H9 (cell line): Measurements from ENCODE around the gene DOC2A. TPM values are rescaled to one million over a fixed set of nuclear protein-coding genes. Genes with fewer than 3 reads are reported as not detected.

Experiments
- DNase-seq: peaks from one replicate; pipeline ENCODE4 v3.0.0-alpha.2; 2017
- H2AFZ ChIP-seq: one replicate; pipeline ENCODE4 v1.6.1; 2013; ENCODE audit warnings: mild to moderate bottlenecking, low read length, control low read depth, moderate library complexity
- H2AK5ac ChIP-seq: 2 replicates; pipeline ENCODE4 v1.6.1; 2013; ENCODE audit warnings: low read length, control low read depth, mixed read lengths; ENCODE audit not compliant: insufficient read length
- H2BK120ac ChIP-seq: one replicate; pipeline ENCODE4 v1.6.1; 2013; ENCODE audit warnings: low read depth, mild to moderate bottlenecking, low read length, control low read depth, inconsistent platforms; ENCODE audit not compliant: poor library complexity, severe bottlenecking
- H2BK12ac ChIP-seq: 2 replicates; pipeline ENCODE4 v1.6.1; 2013; ENCODE audit warnings: low read length, control low read depth, mixed read lengths, low read depth; ENCODE audit not compliant: insufficient read length
- H2BK15ac ChIP-seq: 2 replicates; pipeline ENCODE4 v1.6.1; 2013; ENCODE audit warnings: low read depth, low read length, control low read depth
- H2BK20ac ChIP-seq: one replicate; pipeline ENCODE4 v1.6.1; 2013; ENCODE audit warnings: low read depth, mild to moderate bottlenecking, low read length, control low read depth, inconsistent platforms; ENCODE audit not compliant: poor library complexity, severe bottlenecking
- H2BK5ac ChIP-seq: 2 replicates; pipeline ENCODE4 v1.6.1; 2013; ENCODE audit warnings: low read length, control low read depth, mixed read lengths; ENCODE audit not compliant: insufficient read length
- H3K14ac ChIP-seq: 2 replicates; pipeline ENCODE4 v1.6.1; 2013; ENCODE audit warnings: low read length, control low read depth; ENCODE audit not compliant: insufficient read depth
- H3K18ac ChIP-seq: 2 replicates; pipeline ENCODE4 v1.6.1; 2013; ENCODE audit warnings: low read depth, mild to moderate bottlenecking, mixed read lengths, low read length, control low read depth; ENCODE audit not compliant: insufficient read length
- H3K23ac ChIP-seq: 2 replicates; pipeline ENCODE4 v1.6.1; 2013; ENCODE audit warnings: low read length, control low read depth, mixed read lengths, low read depth; ENCODE audit not compliant: insufficient read length
- H3K23me2 ChIP-seq: 2 replicates; pipeline ENCODE4 v1.6.1; 2013; ENCODE audit warnings: low read depth, mild to moderate bottlenecking, mixed read lengths, low read length, control low read depth; ENCODE audit not compliant: insufficient read length, poor library complexity, severe bottlenecking
- H3K27ac ChIP-seq: 2 replicates; pipeline ENCODE4 v1.5.1; 2013; ENCODE audit warnings: low read length, control low read depth, mixed read lengths, low read depth; ENCODE audit not compliant: insufficient read length
- H3K27me3 ChIP-seq: 2 replicates; pipeline ENCODE4 v1.6.1; 2013; ENCODE audit warnings: low read length, control low read depth, inconsistent platforms; ENCODE audit not compliant: insufficient read depth
- H3K4ac ChIP-seq: 2 replicates; pipeline ENCODE4 v1.6.1; 2013; ENCODE audit warnings: low read depth, mild to moderate bottlenecking, control low read depth, inconsistent platforms, low read length, moderate library complexity
- H3K4me1 ChIP-seq: 2 replicates; pipeline ENCODE4 v1.6.1; 2013; ENCODE audit warnings: low read length, control low read depth, inconsistent platforms; ENCODE audit not compliant: insufficient read depth
- H3K4me2 ChIP-seq: 2 replicates; pipeline ENCODE4 v1.6.1; 2013; ENCODE audit warnings: low read length, control low read depth, mixed read lengths; ENCODE audit not compliant: insufficient read length, insufficient read depth
- H3K56ac ChIP-seq: 2 replicates; pipeline ENCODE4 v1.6.1; 2013; ENCODE audit warnings: low read depth, mild to moderate bottlenecking, mixed read lengths, low read length, control low read depth; ENCODE audit not compliant: insufficient read length
- H3K79me1 ChIP-seq: 2 replicates; pipeline ENCODE4 v1.6.1; 2013; ENCODE audit warnings: low read depth, mild to moderate bottlenecking, moderate library complexity, low read length, control low read depth, inconsistent platforms; ENCODE audit not compliant: insufficient read depth, poor library complexity, severe bottlenecking
- H3K79me2 ChIP-seq: 2 replicates; pipeline ENCODE4 v1.6.1; 2013; ENCODE audit warnings: low read length, control low read depth, inconsistent platforms; ENCODE audit not compliant: insufficient read depth
- H3K9ac ChIP-seq: 2 replicates; pipeline ENCODE4 v1.6.1; 2013; ENCODE audit warnings: low read length, control low read depth, mixed read lengths; ENCODE audit not compliant: insufficient read length; ENCODE audit errors: extremely low read depth
- H3K9me3 ChIP-seq: one replicate; pipeline ENCODE4 v1.6.1; 2013; ENCODE audit warnings: low read depth, low read length, inconsistent platforms; ENCODE audit not compliant: control insufficient read depth
- H3T11ph ChIP-seq: one replicate; pipeline ENCODE4 v1.6.1; 2013; ENCODE audit warnings: mild to moderate bottlenecking, low read length, control low read depth, inconsistent platforms
- H4K20me1 ChIP-seq: one replicate; pipeline ENCODE4 v1.6.1; 2013; ENCODE audit not compliant: control insufficient read depth, insufficient read length, insufficient read depth
- H4K5ac ChIP-seq: 2 replicates; pipeline ENCODE4 v1.6.1; 2013; ENCODE audit warnings: low read depth, mild to moderate bottlenecking, mixed read lengths, low read length, control low read depth; ENCODE audit not compliant: insufficient read length
- H4K8ac ChIP-seq: replicated peaks from 2 replicates; pipeline ENCODE4 v1.6.1; 2013; ENCODE audit warnings: low read length, control low read depth, mixed read lengths, low read depth; ENCODE audit not compliant: insufficient read length
- H4K91ac ChIP-seq: 2 replicates; pipeline ENCODE4 v1.6.1; 2013; ENCODE audit warnings: low read depth, mild to moderate bottlenecking, moderate library complexity, mixed read lengths, low read length, control low read depth; ENCODE audit not compliant: insufficient read length
- H3K27ac Mint-ChIP-seq, 3 experiments: 2 replicates in 2 of 3; 3 replicates in 1 of 3; pipeline ENCODE4 v1.8.0; 2020 to 2021; ENCODE audit warnings: mixed read lengths in 3 of 3, mild to moderate bottlenecking in 1 of 3, moderate library complexity in 1 of 3
- H3K27me3 Mint-ChIP-seq: 2 replicates; pipeline ENCODE4 v1.8.0; 2021; ENCODE audit warnings: low read depth, mild to moderate bottlenecking, moderate library complexity, mixed read lengths
- H3K36me3 Mint-ChIP-seq, 3 experiments: 2 replicates in 2 of 3; 3 replicates in 1 of 3; pipeline ENCODE4 v1.8.0; 2020 to 2021; ENCODE audit warnings: low read depth in 3 of 3, mixed read lengths in 3 of 3; ENCODE audit not compliant: insufficient read depth in 1 of 3
- H3K4me1 Mint-ChIP-seq, 2 experiments: 2 replicates each; pipeline ENCODE4 v1.8.0; 2020; ENCODE audit warnings: mixed read lengths in 2 of 2
- H3K4me3 Mint-ChIP-seq, 2 experiments: 2 replicates in 1 of 2; 3 replicates in 1 of 2; pipeline ENCODE4 v1.8.0; 2020 to 2021; ENCODE audit warnings: mild to moderate bottlenecking in 2 of 2, mixed read lengths in 2 of 2, moderate library complexity in 1 of 2
- H3K9me3 Mint-ChIP-seq, 2 experiments: 2 replicates in 1 of 2; 3 replicates in 1 of 2; pipeline ENCODE4 v1.8.0; 2020; ENCODE audit warnings: mild to moderate bottlenecking in 2 of 2, mixed read lengths in 2 of 2, moderate library complexity in 1 of 2
- WGBS: extraction: QIAGEN DNeasy Blood & Tissue Kit; methylation state at CpG from one replicate; pipeline ENCODE4 v1.1.7; 2013; ENCODE audit warnings: missing lambda C conversion rate, low lambda C conversion rate, mixed read lengths; ENCODE audit not compliant: insufficient read length; ENCODE audit errors: extremely low coverage; 5-methylcytosine and 5-hydroxymethylcytosine counted together
- total RNA-seq: library from RNA; stranded (reverse); gene quantifications from 2 replicates; pipeline ENCODE4 v1.2.1, GENCODE V29; 2021
- TF ChIP-seq, protein P1 (sequence below): fragments of 200-600 bp; sonication (generic); conservative IDR thresholded peaks from 3 replicates; pipeline ENCODE4 v1.8.0; 2021; ENCODE audit warnings: antibody characterized with exemption, mild to moderate bottlenecking

DOC2A gene
- total RNA-seq, 1 experiment from 2014 or later: 12.2 TPM

DNA sequence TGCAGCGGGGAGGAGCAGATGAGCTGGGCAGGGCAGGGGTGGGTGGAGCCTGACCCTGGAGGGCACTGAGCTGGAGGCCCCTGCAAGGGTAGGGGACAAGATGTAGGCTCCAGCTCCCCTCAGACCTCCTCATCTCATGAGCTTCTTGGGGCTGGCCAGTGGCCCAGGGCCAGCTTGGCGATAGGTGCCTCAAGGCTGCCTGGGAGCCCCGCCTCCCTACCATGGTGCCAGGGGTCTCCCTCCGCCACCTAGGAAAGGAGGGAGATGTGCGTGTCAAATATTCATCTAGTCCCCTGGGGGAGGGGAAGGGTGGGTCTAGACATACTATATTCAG, 19.3 kb downstream of the DOC2A start:
- Histone ChIP-seq H2BK12ac (no peak overlapping the region), H3K23ac (no peak overlapping the region), H4K5ac (no peak overlapping the region), H3K27ac (no peak overlapping the region), H3K14ac (no peak overlapping the region), H3K9me3 (no peaks in the 10 kb centered on the region), H4K20me1 (no peaks in the 10 kb centered on the region), H3K4me2 (no peak overlapping the region), H4K91ac (no peak overlapping the region), H3K27me3 (no peaks in the 10 kb centered on the region), H2BK120ac (no peak overlapping the region), H3K18ac (no peak overlapping the region), H3K23me2 (peaks cover 7% of the 10 kb centered on the region), H3K4ac (no peak overlapping the region), H4K8ac (no peak overlapping the region), H3T11ph (no peak overlapping the region), H3K79me1 (no peaks in the 10 kb centered on the region), H2BK20ac (no peak overlapping the region), H2AFZ (no peak overlapping the region), H3K79me2 (no peaks in the 10 kb centered on the region), H2BK5ac (no peak overlapping the region), H3K4me1 (no peaks in the 10 kb centered on the region), H3K56ac (no peak overlapping the region), H2AK5ac (no peak overlapping the region), H3K9ac (no peak overlapping the region), H2BK15ac (no peak overlapping the region)
- Mint-ChIP-seq H3K27ac (no peak overlapping the region), H3K4me3 (no peak overlapping the region), H3K9me3 (no peaks in the 10 kb centered on the region), H3K36me3 (peaks cover 12 to 56% (median 44%) of the 10 kb centered on the region in 3 experiments), H3K27me3 (no peaks in the 10 kb centered on the region; the same call in 1 of the 2 replicates), H3K4me1 (peaks cover 10 to 12% of the 10 kb centered on the region in 2 experiments)
- no CpG with 5 or more reads among the region's 5 CpGs for WGBS
- TF ChIP-seq, protein P1, sequence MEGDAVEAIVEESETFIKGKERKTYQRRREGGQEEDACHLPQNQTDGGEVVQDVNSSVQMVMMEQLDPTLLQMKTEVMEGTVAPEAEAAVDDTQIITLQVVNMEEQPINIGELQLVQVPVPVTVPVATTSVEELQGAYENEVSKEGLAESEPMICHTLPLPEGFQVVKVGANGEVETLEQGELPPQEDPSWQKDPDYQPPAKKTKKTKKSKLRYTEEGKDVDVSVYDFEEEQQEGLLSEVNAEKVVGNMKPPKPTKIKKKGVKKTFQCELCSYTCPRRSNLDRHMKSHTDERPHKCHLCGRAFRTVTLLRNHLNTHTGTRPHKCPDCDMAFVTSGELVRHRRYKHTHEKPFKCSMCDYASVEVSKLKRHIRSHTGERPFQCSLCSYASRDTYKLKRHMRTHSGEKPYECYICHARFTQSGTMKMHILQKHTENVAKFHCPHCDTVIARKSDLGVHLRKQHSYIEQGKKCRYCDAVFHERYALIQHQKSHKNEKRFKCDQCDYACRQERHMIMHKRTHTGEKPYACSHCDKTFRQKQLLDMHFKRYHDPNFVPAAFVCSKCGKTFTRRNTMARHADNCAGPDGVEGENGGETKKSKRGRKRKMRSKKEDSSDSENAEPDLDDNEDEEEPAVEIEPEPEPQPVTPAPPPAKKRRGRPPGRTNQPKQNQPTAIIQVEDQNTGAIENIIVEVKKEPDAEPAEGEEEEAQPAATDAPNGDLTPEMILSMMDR: no peak
- no peak for DNase-seq
